Stomach (tissue), 4 donors: Measurements from ENCODE around the gene ABHD2.

ENCODE experiments used
- CTCF ChIP-seq, 7 experiments: fragments of 450-650 bp in 4 of 7; fragments of 200-600 bp in 3 of 7; sonication (generic) in 3 of 7; IDR thresholded peaks; one replicate each; pipeline ENCODE4 v1.5.1; 2016 to 2019; ENCODE audit warnings: antibody characterized with exemption in 7 of 7, control low read depth in 2 of 7, mild to moderate bottlenecking in 1 of 7
- POLR2AphosphoS5 ChIP-seq, 3 donors: sonication (generic); formaldehyde crosslinking; IDR thresholded peaks; one replicate each; pipeline ENCODE4 v1.6.1; 2016; ENCODE audit warnings: antibody characterized with exemption in 3 of 3

GRCh38 chr15:89184886-89185526, 96.8 kb downstream of the ABHD2 start:
- TF ChIP-seq CTCF (IDR thresholded peaks at IDR 0.05) (no peak), POLR2AphosphoS5 (IDR thresholded peaks at IDR 0.05) (no peak)
